ENCODE data around the gene IGSF21. TPM values are rescaled to one million over a fixed set of nuclear protein-coding genes. Genes with fewer than 3 reads are reported as not detected.

Gene IGSF21
- total and polyA plus RNA-seq, 12 donors = 0.18 to 16.4 (median 7.0) TPM

DNA sequence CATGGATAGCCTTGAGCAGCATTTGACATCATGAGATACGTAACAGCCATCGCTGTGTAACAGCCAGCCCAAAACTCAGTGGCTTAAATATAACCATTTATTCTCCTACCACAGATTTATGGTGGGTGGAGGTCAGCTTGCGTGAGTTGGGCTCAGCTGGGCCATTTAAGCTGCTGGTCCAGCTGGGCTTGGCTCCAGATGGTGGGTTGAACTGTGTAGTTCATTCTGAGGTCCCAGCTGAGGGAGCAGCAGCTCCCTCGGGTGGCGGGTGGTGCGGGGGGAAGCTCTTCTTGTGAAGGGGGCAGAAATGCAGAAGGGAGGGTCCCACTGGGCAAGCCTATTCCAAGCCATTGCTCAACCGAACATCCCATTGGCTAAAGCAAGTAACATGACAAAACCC lies 75.9 kb downstream of the IGSF21 start:
- intact Hi-C loops (cut with DNase I) = no loop called here
- no peak for DNase-seq
- WGBS, 4 donors = 65 to 80% (median 72%) methylated on average over 7 of the region's 7 CpGs
- Histone ChIP-seq H3K4me3 (no peak overlapping the region), H3K4me1 (replicated peaks in 1 of 2) (no peaks in the 10 kb centered on the region), H3K9me3 (replicated peaks in 1 of 3) (no peaks in the 10 kb centered on the region), H3K27ac (no peak overlapping the region), H3K36me3 (replicated peaks in 1 of 2) (no peaks in the 10 kb centered on the region), H3K27me3 (peaks cover 10% of the 10 kb centered on the region)
- TF ChIP-seq, protein P1, sequence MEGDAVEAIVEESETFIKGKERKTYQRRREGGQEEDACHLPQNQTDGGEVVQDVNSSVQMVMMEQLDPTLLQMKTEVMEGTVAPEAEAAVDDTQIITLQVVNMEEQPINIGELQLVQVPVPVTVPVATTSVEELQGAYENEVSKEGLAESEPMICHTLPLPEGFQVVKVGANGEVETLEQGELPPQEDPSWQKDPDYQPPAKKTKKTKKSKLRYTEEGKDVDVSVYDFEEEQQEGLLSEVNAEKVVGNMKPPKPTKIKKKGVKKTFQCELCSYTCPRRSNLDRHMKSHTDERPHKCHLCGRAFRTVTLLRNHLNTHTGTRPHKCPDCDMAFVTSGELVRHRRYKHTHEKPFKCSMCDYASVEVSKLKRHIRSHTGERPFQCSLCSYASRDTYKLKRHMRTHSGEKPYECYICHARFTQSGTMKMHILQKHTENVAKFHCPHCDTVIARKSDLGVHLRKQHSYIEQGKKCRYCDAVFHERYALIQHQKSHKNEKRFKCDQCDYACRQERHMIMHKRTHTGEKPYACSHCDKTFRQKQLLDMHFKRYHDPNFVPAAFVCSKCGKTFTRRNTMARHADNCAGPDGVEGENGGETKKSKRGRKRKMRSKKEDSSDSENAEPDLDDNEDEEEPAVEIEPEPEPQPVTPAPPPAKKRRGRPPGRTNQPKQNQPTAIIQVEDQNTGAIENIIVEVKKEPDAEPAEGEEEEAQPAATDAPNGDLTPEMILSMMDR (IDR thresholded peaks at IDR 0.05) = no peak
- TF ChIP-seq POLR2A (IDR thresholded peaks at IDR 0.05) = no peak

- H3K9me3 ChIP-seq (replicated peaks in 1 of 3) = no peaks in the 10 kb centered on the region
- intact Hi-C loops (cut with DNase I) = no loop called here
- H3K36me3 ChIP-seq (replicated peaks in 1 of 2) = no peaks in the 10 kb centered on the region
- no peak overlapping the region for H3K27ac ChIP-seq
- peaks cover 7% of the 10 kb centered on the region for H3K27me3 ChIP-seq
- H3K4me1 ChIP-seq (replicated peaks in 1 of 2) = no peaks in the 10 kb centered on the region
- no peak for TF ChIP-seq POLR2A (IDR thresholded peaks at IDR 0.05)
- TF ChIP-seq, protein P1 (IDR thresholded peaks at IDR 0.05) = no peak
- DNase-seq = no peak
- no peak overlapping the region for H3K4me3 ChIP-seq
- WGBS, 4 donors = 73 to 82% (median 77%) methylated on average over 5 of the region's 5 CpGs
These were observed 79.5 kb downstream of the IGSF21 start for GRCh38 chr1:18187054-18187453.

DNA sequence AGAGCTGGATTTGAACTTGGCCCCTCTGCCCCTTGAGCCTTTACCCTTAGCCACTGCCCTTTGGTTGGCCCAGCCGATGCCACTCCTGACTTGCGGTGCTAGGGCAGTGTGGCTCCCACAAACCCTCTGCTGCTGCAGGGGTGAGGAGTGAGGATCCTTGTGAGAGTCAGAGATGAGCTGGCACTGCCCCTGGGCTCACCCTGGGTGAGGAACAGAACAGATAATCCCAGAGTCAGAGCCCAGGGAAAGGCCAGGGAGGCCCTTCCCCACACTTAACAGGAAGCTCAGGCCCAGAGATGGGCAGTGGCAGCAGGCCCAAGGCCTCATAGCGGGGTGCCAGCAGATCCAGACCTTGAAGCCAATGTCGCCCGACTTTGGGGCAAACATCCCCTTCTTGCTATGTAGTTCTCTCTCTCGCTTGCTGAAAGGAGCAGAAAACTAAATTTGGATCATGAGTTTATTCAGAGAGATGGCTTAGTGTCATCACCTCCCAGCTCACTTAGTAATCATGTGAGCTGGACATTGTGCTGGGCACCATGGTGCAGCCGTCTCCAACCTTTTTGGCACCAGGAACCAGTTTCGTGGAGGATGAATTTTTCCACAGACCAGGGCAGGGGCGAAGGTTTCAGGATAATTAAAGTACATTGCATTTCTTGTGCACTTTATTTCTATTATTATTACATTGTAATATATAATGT lies 81.4 kb downstream of the IGSF21 start:
- DNase-seq = no peak
- Histone ChIP-seq H3K4me3 (no peak overlapping the region), H3K4me1 (replicated peaks in 1 of 2) (no peaks in the 10 kb centered on the region), H3K36me3 (replicated peaks in 1 of 2) (no peaks in the 10 kb centered on the region), H3K27ac (peak overlapping the region in 1 of 5 donors; percentile 34), H3K27me3 (peaks cover 7% of the 10 kb centered on the region), H3K9me3 (replicated peaks in 1 of 3) (no peaks in the 10 kb centered on the region)
- no peak for TF ChIP-seq POLR2A (IDR thresholded peaks at IDR 0.05)
- TF ChIP-seq, protein P1 (IDR thresholded peaks at IDR 0.05) = no peak
- 49 to 65% (median 58%) methylated on average over 7 to 9 of the region's 9 CpGs for WGBS, 4 donors
- intact Hi-C loops (cut with DNase I) = no loop called here

- Histone ChIP-seq H3K4me1 (replicated peaks in 1 of 2) (no peaks in the 10 kb centered on the region), H3K27me3 (peaks cover 2% of the 10 kb centered on the region), H3K4me3 (no peak overlapping the region), H3K9me3 (replicated peaks in 1 of 3) (no peaks in the 10 kb centered on the region), H3K27ac (no peak overlapping the region), H3K36me3 (replicated peaks in 1 of 2) (no peaks in the 10 kb centered on the region)
- DNase-seq = no peak
- TF ChIP-seq, protein P1 (IDR thresholded peaks at IDR 0.05) = no peak
- TF ChIP-seq POLR2A (IDR thresholded peaks at IDR 0.05) = no peak
- WGBS, 4 donors = 52 to 77% (median 63%) methylated on average over 3 to 7 of the region's 7 CpGs
- intact Hi-C loops (cut with DNase I) = no loop called here
These were observed 83.0 kb downstream of the IGSF21 start for GRCh38 chr1:18190598-18190997.
